Smooth muscle cell of the brain vasculature (primary cell): ENCODE data around the gene CSNK2B.
"Not testable (repeated sequence)": the region's sequence is repeated elsewhere in the genome, so short reads cannot be mapped to it uniquely, and the experiment has no call there.

Source experiments
- DNase-seq: peaks from one replicate; pipeline ENCODE4 v3.0.0-alpha.2; 2012; ENCODE audit warnings: low read depth, low spot score

Gene CSNK2B

GRCh38 chr6:31687860-31688693 lies 22.2 kb downstream of the CSNK2B start:
- DNase-seq, result no peak

- DNase-seq, result no peak
These were observed 23.6 kb downstream of the CSNK2B start for GRCh38 chr6:31689249-31690110.

GRCh38 chr6:31690231-31691077 lies 24.6 kb downstream of the CSNK2B start:
- no peak for DNase-seq

- no peak for DNase-seq
These were observed 25.2 kb downstream of the CSNK2B start for GRCh38 chr6:31691078-31691463.

GRCh38 chr6:31691564-31692108 lies 25.8 kb downstream of the CSNK2B start:
- DNase-seq, result no peak

GRCh38 chr6:31692353-31692752 lies 26.5 kb downstream of the CSNK2B start:
- DNase-seq, result no peak

- no peak for DNase-seq
These were observed 27.0 kb downstream of the CSNK2B start for GRCh38 chr6:31692886-31693285.

GRCh38 chr6:31693535-31693934 lies 27.7 kb downstream of the CSNK2B start:
- DNase-seq, result no peak

GRCh38 chr6:31697555-31697954 lies 31.7 kb downstream of the CSNK2B start:
- DNase-seq, result no peak

GRCh38 chr6:31700740-31701401 lies 35.0 kb downstream of the CSNK2B start:
- no peak for DNase-seq

GRCh38 chr6:31701666-31702404 lies 36.0 kb downstream of the CSNK2B start:
- no peak for DNase-seq

GRCh38 chr6:31702405-31702818 lies 36.5 kb downstream of the CSNK2B start:
- no peak for DNase-seq

GRCh38 chr6:31702819-31703716 lies 37.2 kb downstream of the CSNK2B start, which contains the start of gene ABHD16A:
Gene ABHD16A, minus strand, starts transcription at chr6:31703324. Its CDS starts 43 bp downstream, at chr6:31703281.
- DNase-seq, result peak; percentile 99

- no peak for DNase-seq
These were observed 40.1 kb downstream of the CSNK2B start for GRCh38 chr6:31705931-31706330.

GRCh38 chr6:31706599-31706998 lies 40.7 kb downstream of the CSNK2B start, which contains the start of gene LY6G6F:
Gene LY6G6F, plus strand, starts transcription at chr6:31706866. Its CDS starts 41 bp downstream, at chr6:31706907.
- DNase-seq, result no peak

GRCh38 chr6:31707701-31708100 lies 41.8 kb downstream of the CSNK2B start:
- no peak for DNase-seq

- DNase-seq, result no peak
These were observed 42.3 kb downstream of the CSNK2B start for GRCh38 chr6:31708224-31708623.

- not testable (repeated sequence) for DNase-seq
These were observed 43.3 kb downstream of the CSNK2B start for GRCh38 chr6:31709157-31709556.
